GM23248 (cell line): ENCODE results near the gene SFMBT1. TPM values are rescaled to one million over a fixed set of nuclear protein-coding genes. Genes with fewer than 3 reads are reported as not detected.

ENCODE experiments used
- DNase-seq: peaks from one replicate; pipeline ENCODE4 v3.0.0-alpha.2; 2015
- H2AFZ ChIP-seq: fragments of 200-600 bp; sonication (generic); 2 replicates; pipeline ENCODE4 v1.6.1; 2016; ENCODE audit warnings: antibody characterized with exemption
- H3F3A ChIP-seq: fragments of 200-600 bp; sonication (generic); 2 replicates; pipeline ENCODE4 v1.6.1; 2016; ENCODE audit warnings: mild to moderate bottlenecking, antibody characterized with exemption, mixed run types; ENCODE audit not compliant: insufficient read depth
- H3K27ac ChIP-seq: fragments of 200-600 bp; sonication (generic); 2 replicates; pipeline ENCODE4 v1.5.1; 2016; ENCODE audit warnings: mild to moderate bottlenecking
- H3K27me3 ChIP-seq: fragments of 200-600 bp; sonication (generic); replicated peaks from 2 replicates; pipeline ENCODE4 v1.6.1; 2016; ENCODE audit warnings: mild to moderate bottlenecking; ENCODE audit not compliant: insufficient read depth
- H3K36me3 ChIP-seq: fragments of 200-600 bp; sonication (generic); 2 replicates; pipeline ENCODE4 v1.6.1; 2016; ENCODE audit warnings: low read depth, mild to moderate bottlenecking
- H3K4me1 ChIP-seq: fragments of 200-600 bp; sonication (generic); 2 replicates; pipeline ENCODE4 v1.6.1; 2016; ENCODE audit warnings: mild to moderate bottlenecking; ENCODE audit not compliant: insufficient read depth
- H3K4me2 ChIP-seq: fragments of 200-600 bp; sonication (generic); one replicate; pipeline ENCODE4 v1.6.1; 2016; ENCODE audit warnings: mild to moderate bottlenecking; ENCODE audit not compliant: unreplicated experiment
- H3K4me3 ChIP-seq: fragments of 200-600 bp; sonication (generic); 2 replicates; pipeline ENCODE4 v1.5.1; 2016; ENCODE audit warnings: mild to moderate bottlenecking
- H3K79me2 ChIP-seq: fragments of 200-600 bp; sonication (generic); 2 replicates; pipeline ENCODE4 v1.6.1; 2016; ENCODE audit warnings: mild to moderate bottlenecking; ENCODE audit not compliant: insufficient read depth
- H3K9ac ChIP-seq: fragments of 200-600 bp; sonication (generic); 2 replicates; pipeline ENCODE4 v1.6.1; 2016; ENCODE audit warnings: mild to moderate bottlenecking
- H3K9me2 ChIP-seq: fragments of 200-600 bp; sonication (generic); 2 replicates; pipeline ENCODE4 v1.6.1; 2016; ENCODE audit warnings: mixed run types, mild to moderate bottlenecking, moderate library complexity; ENCODE audit not compliant: insufficient read depth
- H3K9me3 ChIP-seq: fragments of 200-600 bp; sonication (generic); one replicate; pipeline ENCODE4 v1.6.1; 2017; ENCODE audit warnings: low read depth
- H4K20me1 ChIP-seq: fragments of 200-600 bp; sonication (generic); 2 replicates; pipeline ENCODE4 v1.6.0; 2016; ENCODE audit not compliant: insufficient read depth
- EZH2 ChIP-seq: fragments of 200-600 bp; sonication (generic); IDR thresholded peaks from 2 replicates; pipeline ENCODE4 v1.6.1; 2018; ENCODE audit warnings: antibody characterized with exemption, mild to moderate bottlenecking; ENCODE audit not compliant: insufficient read depth, poor library complexity, severe bottlenecking
- EZH2phosphoT487 ChIP-seq: fragments of 200-600 bp; sonication (generic); IDR thresholded peaks from 2 replicates; pipeline ENCODE4 v1.6.1; 2018; ENCODE audit warnings: antibody characterized with exemption, moderate library complexity, mild to moderate bottlenecking, low read depth; ENCODE audit not compliant: insufficient read depth
- WGBS, 2 experiments: methylation state at CpG; one replicate each; pipeline ENCODE4 v1.1.6; 2015 to 2017; ENCODE audit warnings: low lambda C conversion rate in 2 of 2, low coverage in 1 of 2; ENCODE audit errors: missing lambda C conversion rate in 2 of 2; 5-methylcytosine and 5-hydroxymethylcytosine counted together
- in situ Hi-C: fragments of 300-500 bp; cut with MboI; formaldehyde crosslinking; loops from 2 replicates; pipeline ENCODE4 v1.15.0; 2020
- polyA plus RNA-seq: library from polyadenylated mRNA; unstranded; fragments of >200 nt; fragmentation: Nextera tagmentation; extraction: Ambion mirVana; gene quantifications from 2 replicates; pipeline ENCODE4 v1.2.1, GENCODE V29; 2016
- total RNA-seq: library from RNA; depleted of rRNA; stranded (reverse); fragments of >200 nt; shearing (Covaris generic); gene quantifications from 2 replicates; pipeline ENCODE4 v1.2.3, GENCODE V29; 2014

SFMBT1 gene
- total and polyA plus RNA-seq, 2 experiments from 2014 or later, result 2.3 to 2.6 TPM

GRCh38 chr3:52971895-52972294 lies 74.0 kb downstream of the SFMBT1 start:
- H3K27me3 ChIP-seq, result no peaks in the 10 kb centered on the region
- no peaks in the 10 kb centered on the region for H3K4me1 ChIP-seq
- no peaks in the 10 kb centered on the region for H3F3A ChIP-seq
- H3K9ac ChIP-seq, result no peak overlapping the region
- H4K20me1 ChIP-seq, result no peaks in the 10 kb centered on the region
- 85 to 88% methylated on average over 3 of the region's 3 CpGs for WGBS, 2 experiments
- no peak overlapping the region for H3K4me2 ChIP-seq
- DNase-seq, result no peak
- in situ Hi-C loops, result no loop called here
- no peaks in the 10 kb centered on the region for H3K36me3 ChIP-seq
- no peaks in the 10 kb centered on the region for H3K9me3 ChIP-seq
- H3K79me2 ChIP-seq, result no peaks in the 10 kb centered on the region
- no peak for TF ChIP-seq EZH2phosphoT487
- no peak for TF ChIP-seq EZH2
- H3K27ac ChIP-seq, result no peak overlapping the region
- H3K4me3 ChIP-seq, result no peak overlapping the region
- H2AFZ ChIP-seq, result no peak overlapping the region
- no peaks in the 10 kb centered on the region for H3K9me2 ChIP-seq

GRCh38 chr3:52967398-52967797 lies 78.5 kb downstream of the SFMBT1 start:
- no peak overlapping the region for H3K4me3 ChIP-seq
- no peaks in the 10 kb centered on the region for H3K9me2 ChIP-seq
- no peaks in the 10 kb centered on the region for H3K4me1 ChIP-seq
- H3F3A ChIP-seq, result no peaks in the 10 kb centered on the region
- WGBS, 2 experiments, result 96 to 98% methylated on average over 2 of the region's 2 CpGs
- H3K27ac ChIP-seq, result no peak overlapping the region
- no peaks in the 10 kb centered on the region for H3K9me3 ChIP-seq
- no peaks in the 10 kb centered on the region for H3K79me2 ChIP-seq
- no peak for DNase-seq
- no peak overlapping the region for H3K9ac ChIP-seq
- in situ Hi-C loops, result no loop called here
- no peaks in the 10 kb centered on the region for H3K27me3 ChIP-seq
- no peak overlapping the region for H3K4me2 ChIP-seq
- no peak overlapping the region for H2AFZ ChIP-seq
- TF ChIP-seq EZH2 (no peak), EZH2phosphoT487 (no peak)
- no peaks in the 10 kb centered on the region for H4K20me1 ChIP-seq
- no peaks in the 10 kb centered on the region for H3K36me3 ChIP-seq

GRCh38 chr3:52962160-52962559 lies 83.7 kb downstream of the SFMBT1 start:
- H3K9me2 ChIP-seq, result no peaks in the 10 kb centered on the region
- H3K27ac ChIP-seq, result no peak overlapping the region
- no peaks in the 10 kb centered on the region for H3K9me3 ChIP-seq
- H3K36me3 ChIP-seq, result no peaks in the 10 kb centered on the region
- H2AFZ ChIP-seq, result no peak overlapping the region
- no peaks in the 10 kb centered on the region for H3K27me3 ChIP-seq
- H4K20me1 ChIP-seq, result no peaks in the 10 kb centered on the region
- no peak overlapping the region for H3K9ac ChIP-seq
- TF ChIP-seq EZH2phosphoT487, result no peak
- no peak overlapping the region for H3K4me3 ChIP-seq
- no peak overlapping the region for H3K4me2 ChIP-seq
- no peaks in the 10 kb centered on the region for H3K79me2 ChIP-seq
- in situ Hi-C loops, result no loop called here
- 85 to 94% methylated on average over 2 of the region's 2 CpGs for WGBS, 2 experiments
- no peak for DNase-seq
- H3F3A ChIP-seq, result no peaks in the 10 kb centered on the region
- no peaks in the 10 kb centered on the region for H3K4me1 ChIP-seq

GRCh38 chr3:52959773-52960172 lies 86.1 kb downstream of the SFMBT1 start:
- Histone ChIP-seq H3K79me2 (no peaks in the 10 kb centered on the region), H3K36me3 (no peaks in the 10 kb centered on the region), H3K4me2 (no peak overlapping the region), H3K27me3 (no peaks in the 10 kb centered on the region), H3K9me3 (no peaks in the 10 kb centered on the region), H3K9me2 (no peaks in the 10 kb centered on the region), H3K4me3 (no peak overlapping the region), H2AFZ (no peak overlapping the region), H4K20me1 (no peaks in the 10 kb centered on the region), H3K4me1 (no peaks in the 10 kb centered on the region), H3K9ac (no peak overlapping the region), H3F3A (no peaks in the 10 kb centered on the region), H3K27ac (no peak overlapping the region)
- in situ Hi-C loops, result no loop called here
- 96 to 97% methylated on average over 2 of the region's 2 CpGs for WGBS, 2 experiments
- DNase-seq, result no peak
- TF ChIP-seq EZH2phosphoT487, result no peak

GRCh38 chr3:52939600-52939999 lies 106.3 kb downstream of the SFMBT1 start:
- in situ Hi-C loops, result no loop called here
- DNase-seq, result peak; percentile 5

More at GRCh38 chr3:52939600-52939999, 106.3 kb downstream of the SFMBT1 start:
- TF ChIP-seq EZH2phosphoT487 (no peak), EZH2 (no peak)
- Histone ChIP-seq H3K27ac (no peak overlapping the region), H3K27me3 (no peaks in the 10 kb centered on the region), H4K20me1 (no peaks in the 10 kb centered on the region), H3K4me1 (no peaks in the 10 kb centered on the region), H2AFZ (no peak overlapping the region), H3K4me2 (no peak overlapping the region), H3K9me3 (no peaks in the 10 kb centered on the region), H3K9ac (no peak overlapping the region), H3K36me3 (no peaks in the 10 kb centered on the region), H3F3A (no peaks in the 10 kb centered on the region), H3K9me2 (no peaks in the 10 kb centered on the region), H3K79me2 (no peaks in the 10 kb centered on the region), H3K4me3 (no peak overlapping the region)
